Tibial nerve (tissue), 3 donors: ENCODE data around the gene DCLK2.

Experiments
- CTCF ChIP-seq, 5 experiments: fragments of 200-600 bp in 3 of 5; fragments of 450-650 bp in 2 of 5; sonication (generic) in 3 of 5; IDR thresholded peaks; one replicate each; pipeline ENCODE4 v1.5.1; 2016 to 2019; ENCODE audit warnings: antibody characterized with exemption in 5 of 5, mild to moderate bottlenecking in 3 of 5, moderate library complexity in 2 of 5
- POLR2A ChIP-seq, 2 donors: fragments of 450-650 bp; IDR thresholded peaks; one replicate each; pipeline ENCODE4 v1.6.1; 2017; ENCODE audit warnings: antibody characterized with exemption in 2 of 2, mild to moderate bottlenecking in 2 of 2, moderate library complexity in 2 of 2

DNA sequence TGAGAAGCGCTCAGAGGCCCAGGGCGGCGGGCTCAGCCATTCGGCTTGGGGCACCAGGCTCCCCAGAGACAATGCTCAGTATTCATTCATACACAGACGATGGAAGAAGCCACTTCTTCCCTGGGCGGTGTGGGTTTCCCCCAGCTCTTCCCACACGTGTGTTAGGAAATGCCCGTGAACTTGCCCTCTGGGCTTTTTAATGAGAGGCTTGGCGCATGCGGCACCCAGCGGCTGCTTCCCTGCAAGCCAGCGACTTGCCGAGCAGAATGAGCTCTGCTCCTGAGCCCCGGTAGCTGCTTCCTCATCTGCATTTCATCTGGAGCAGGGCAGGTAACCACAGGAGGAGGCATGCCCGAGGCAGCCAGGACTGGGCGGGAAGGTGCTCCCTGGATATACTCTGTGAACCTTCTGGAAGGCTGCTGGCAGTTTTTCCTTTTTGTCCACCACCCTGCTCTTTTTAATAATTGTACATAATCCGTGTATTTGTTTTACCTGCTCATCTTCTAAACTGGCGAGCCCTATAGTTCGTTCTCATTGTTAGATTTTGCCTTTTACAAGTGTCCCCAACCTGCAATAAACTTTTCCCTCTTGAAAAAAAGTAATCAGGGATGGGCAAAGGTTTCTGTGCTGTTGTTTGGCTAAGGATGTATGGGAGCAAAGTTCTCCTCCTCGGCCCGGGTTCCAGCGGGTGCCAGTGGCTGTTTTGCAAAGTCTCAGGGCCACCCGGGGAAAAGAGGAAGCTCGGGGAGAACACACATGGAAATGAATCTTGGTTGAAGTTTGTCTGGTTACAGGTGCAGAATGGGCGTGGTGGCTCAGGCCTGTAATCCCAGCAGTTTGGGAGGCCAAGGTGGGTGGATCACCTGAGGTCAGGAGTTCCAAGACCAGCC, 178.8 kb downstream of the DCLK2 start:
- TF ChIP-seq POLR2A (IDR thresholded peaks at IDR 0.05), result no peak
- no peak for TF ChIP-seq CTCF (IDR thresholded peaks at IDR 0.05)
